AG09319 (cell line): ENCODE measurements around the gene PARP9.
"Not testable (repeated sequence)": the region's sequence is repeated elsewhere in the genome, so short reads cannot be mapped to it uniquely, and the experiment has no call there.

Source experiments
- DNase-seq: peaks from one replicate; pipeline ENCODE4 v3.0.0-alpha.2; 2010; ENCODE audit warnings: low read depth; ENCODE audit errors: extremely low read depth
- CTCF ChIP-seq: IDR thresholded peaks from 2 replicates; pipeline ENCODE4 v1.5.1; 2011; ENCODE audit warnings: low read depth, mild to moderate bottlenecking, inconsistent platforms, low read length, moderate library complexity

PARP9 gene

GRCh38 chr3:122502941-122503340 lies 61.2 kb downstream of the PARP9 start:
- TF ChIP-seq CTCF = no peak
- DNase-seq = no peak

GRCh38 chr3:122502139-122502538 lies 62.0 kb downstream of the PARP9 start:
- DNase-seq = no peak
- TF ChIP-seq CTCF = no peak

- not testable (repeated sequence) for DNase-seq
Observed at GRCh38 chr3:122500964-122501363, 63.1 kb downstream of the PARP9 start.

- DNase-seq = no peak
- TF ChIP-seq CTCF = no peak
Observed at GRCh38 chr3:122498152-122498551, 65.9 kb downstream of the PARP9 start.

- DNase-seq = peak; percentile 69
- no peak for TF ChIP-seq CTCF
Observed at GRCh38 chr3:122497425-122497824, 66.7 kb downstream of the PARP9 start.

- no peak for TF ChIP-seq CTCF
- DNase-seq = no peak
Observed at GRCh38 chr3:122496508-122496907, 67.6 kb downstream of the PARP9 start.

- peak; percentile 66 for DNase-seq
- TF ChIP-seq CTCF = no peak
Observed at GRCh38 chr3:122493296-122493695, 70.8 kb downstream of the PARP9 start.

GRCh38 chr3:122488262-122488973 lies 75.7 kb downstream of the PARP9 start:
- no peak for TF ChIP-seq CTCF
- DNase-seq = no peak
